BE2C (cell line): ENCODE data around the gene XKR7.

Source experiments
- DNase-seq: peaks from one replicate; pipeline ENCODE4 v3.0.0-alpha.2; 2020
- H3K27me3 ChIP-seq: fragments of 250-450 bp; sonication (Bioruptor Pico); 2 replicates; pipeline ENCODE4 v1.5.1; 2020; ENCODE audit warnings: mild to moderate bottlenecking
- H3K36me3 ChIP-seq: fragments of 250-450 bp; sonication (Bioruptor Pico); 2 replicates; pipeline ENCODE4 v1.5.1; 2020; ENCODE audit warnings: mild to moderate bottlenecking
- H3K4me1 ChIP-seq: fragments of 250-450 bp; sonication (Bioruptor Pico); 2 replicates; pipeline ENCODE4 v1.5.1; 2020
- H3K4me3 ChIP-seq: 2 replicates; pipeline ENCODE4 v1.5.1; 2011; ENCODE audit warnings: low read depth, low read length
- H3K9me3 ChIP-seq: fragments of 250-450 bp; sonication (Bioruptor Pico); 2 replicates; pipeline ENCODE4 v1.5.1; 2020
- CTCF ChIP-seq: IDR thresholded peaks from 2 replicates; pipeline ENCODE4 v1.5.1; 2012; ENCODE audit warnings: mild to moderate bottlenecking, low read depth, low read length

XKR7 gene

GRCh38 chr20:31951203-31951529, 16.8 kb upstream of the XKR7 start:
- Histone ChIP-seq H3K36me3 (peaks cover 43% of the 10 kb centered on the region), H3K4me3 (peak overlapping the region; percentile 99), H3K9me3 (no peaks in the 10 kb centered on the region), H3K4me1 (no peaks in the 10 kb centered on the region), H3K27me3 (no peaks in the 10 kb centered on the region)
- no peak for TF ChIP-seq CTCF
- no peak for DNase-seq

DNA sequence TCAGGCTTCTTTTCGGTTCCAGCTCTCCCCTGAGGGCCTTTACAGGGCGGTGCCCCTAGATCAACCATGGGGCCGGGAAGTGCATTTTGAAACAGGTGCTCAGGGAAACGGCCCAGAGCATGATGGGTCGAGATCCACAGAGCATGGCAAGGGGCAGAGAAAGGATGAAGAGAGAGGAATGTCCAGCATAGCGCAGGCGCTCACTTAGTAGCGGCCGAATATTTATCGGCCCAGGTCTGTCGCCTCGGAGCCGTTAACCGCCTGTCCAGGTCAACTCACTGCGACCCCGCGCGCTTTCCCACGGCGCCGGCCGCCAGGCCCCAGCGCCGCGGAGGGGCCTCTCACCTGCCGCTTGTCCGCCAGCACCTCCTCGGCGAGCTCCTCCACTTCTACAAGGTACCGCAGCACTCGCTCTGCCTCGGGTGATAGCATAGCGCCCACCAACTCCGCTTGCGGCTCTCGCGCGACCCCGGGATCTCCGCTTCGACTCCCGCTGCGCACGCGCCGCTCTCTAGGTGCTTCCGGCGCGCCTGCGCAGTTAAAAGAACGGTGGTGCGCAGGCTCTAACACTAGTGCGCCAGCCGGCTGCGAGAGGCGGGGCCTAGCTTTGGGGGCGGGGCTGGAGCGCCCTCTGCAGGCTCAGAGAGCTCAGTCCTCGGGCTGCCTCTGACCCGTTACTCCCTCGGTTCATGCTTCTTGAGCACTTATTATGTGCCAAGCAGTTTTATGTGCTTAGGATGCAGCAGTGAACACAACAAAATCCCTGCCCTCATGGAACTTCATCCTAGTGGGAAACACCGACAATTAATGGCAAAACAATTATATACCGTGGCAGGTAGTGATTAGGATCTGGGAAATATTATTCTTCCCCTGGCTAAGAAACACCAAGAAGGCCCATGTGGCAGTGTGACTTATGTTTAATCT, 16.2 kb upstream of the XKR7 start, which contains the start of gene PDRG1:
PDRG1 (minus strand) TSS at position 517 of the 924 bp plus-strand sequence; CDS start at position 432, 85 bp downstream.
- Histone ChIP-seq H3K27me3 (peaks cover 2% of the 10 kb centered on the region; the same call in 1 of the 2 replicates), H3K9me3 (no peaks in the 10 kb centered on the region), H3K4me3 (peak within 1 kb of the TSS; percentile 99), H3K4me1 (no peaks in the 10 kb centered on the region), H3K36me3 (peaks cover 37% of the 10 kb centered on the region)
- peak; percentile 98 for DNase-seq
- TF ChIP-seq CTCF: peak; percentile 95

DNA sequence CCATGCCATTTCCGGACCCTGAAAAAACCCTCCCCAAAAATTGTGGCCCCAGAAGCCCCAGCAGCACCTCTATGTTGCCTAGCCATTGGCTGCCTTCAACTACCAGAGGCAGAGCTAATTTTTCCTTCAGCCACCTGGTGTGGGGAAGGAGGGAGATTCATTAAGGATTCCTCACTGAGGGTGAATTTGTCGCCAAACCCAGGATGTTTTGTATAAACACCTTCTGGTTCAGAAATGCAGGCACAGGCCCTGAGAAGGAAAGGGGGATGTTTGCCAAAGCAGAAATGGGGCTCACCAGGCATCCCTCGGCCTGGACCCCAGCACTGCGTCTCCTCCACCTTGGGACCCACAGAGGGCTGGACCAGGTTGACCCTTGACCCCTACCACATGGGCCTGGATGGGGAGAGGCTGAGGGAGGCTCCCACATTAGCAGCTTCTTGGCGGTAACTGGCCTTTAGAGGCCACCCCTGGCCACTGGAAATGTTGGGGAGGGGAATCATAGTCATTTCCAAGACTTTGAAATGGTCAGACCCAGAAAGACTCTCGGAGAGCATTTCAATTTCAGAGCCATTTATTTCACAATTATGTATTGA, 14.3 kb upstream of the XKR7 start:
- H3K27me3 ChIP-seq: peaks cover 4% of the 10 kb centered on the region; the same call in 1 of the 2 replicates
- no peak for TF ChIP-seq CTCF
- no peak for DNase-seq
- no peaks in the 10 kb centered on the region for H3K9me3 ChIP-seq
- H3K36me3 ChIP-seq: peaks cover 18% of the 10 kb centered on the region
- no peak overlapping the region for H3K4me3 ChIP-seq
- no peaks in the 10 kb centered on the region for H3K4me1 ChIP-seq

DNA sequence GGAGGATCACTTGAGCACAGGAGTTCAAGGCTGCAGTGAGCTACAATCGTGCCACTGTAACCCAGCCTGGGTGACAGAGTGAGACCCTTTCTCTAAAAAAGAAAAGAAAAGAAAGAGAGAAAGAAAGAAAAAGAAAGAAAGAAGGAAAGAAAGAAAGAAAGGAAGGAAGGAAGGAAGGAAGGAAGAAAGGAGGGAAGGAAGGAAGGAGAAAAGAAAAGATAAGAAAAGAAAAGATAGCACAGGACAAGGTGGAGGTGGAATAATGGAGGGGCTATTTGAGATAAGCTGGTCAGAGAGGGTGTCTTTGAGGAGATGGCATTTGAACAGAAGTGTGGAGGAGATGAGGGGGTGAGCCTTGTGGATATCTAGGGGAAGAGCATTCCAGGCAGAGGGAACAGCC, 13.5 kb upstream of the XKR7 start:
- DNase-seq: no peak
- no peak for TF ChIP-seq CTCF
- Histone ChIP-seq H3K27me3 (peaks cover 4% of the 10 kb centered on the region; the same call in 1 of the 2 replicates), H3K9me3 (no peaks in the 10 kb centered on the region), H3K4me1 (no peaks in the 10 kb centered on the region), H3K4me3 (no peak overlapping the region), H3K36me3 (peaks cover 10% of the 10 kb centered on the region)

- H3K27me3 ChIP-seq: peaks cover 4% of the 10 kb centered on the region; the same call in 1 of the 2 replicates
Observed at GRCh38 chr20:31956556-31957526, 11.1 kb upstream of the XKR7 start.

More at GRCh38 chr20:31956556-31957526, 11.1 kb upstream of the XKR7 start:
- TF ChIP-seq CTCF: no peak
- Histone ChIP-seq H3K4me3 (no peak overlapping the region), H3K36me3 (no peaks in the 10 kb centered on the region), H3K4me1 (no peaks in the 10 kb centered on the region), H3K9me3 (no peaks in the 10 kb centered on the region)
- no peak for DNase-seq
